Activated CD4-positive, CD25-positive, alpha-beta regulatory T cell treated with anti-CD3 and anti-CD28 coated beads, Interleukin-2, amount 50 U/mL, for 24 hours (primary cell): ENCODE data around the gene B3GNT2.
A peak's percentile ranks its signal among the peaks of the same experiment; 100 is the strongest.

ENCODE experiments used
- ATAC-seq, 2 donors: fragments of 150-1000 bp; cut with Tn5 transposase; one replicate each; pipeline ENCODE4 v1.10.0; 2021; ENCODE audit warnings: mild to moderate bottlenecking in 1 of 2, moderate library complexity in 1 of 2

Gene B3GNT2

DNA sequence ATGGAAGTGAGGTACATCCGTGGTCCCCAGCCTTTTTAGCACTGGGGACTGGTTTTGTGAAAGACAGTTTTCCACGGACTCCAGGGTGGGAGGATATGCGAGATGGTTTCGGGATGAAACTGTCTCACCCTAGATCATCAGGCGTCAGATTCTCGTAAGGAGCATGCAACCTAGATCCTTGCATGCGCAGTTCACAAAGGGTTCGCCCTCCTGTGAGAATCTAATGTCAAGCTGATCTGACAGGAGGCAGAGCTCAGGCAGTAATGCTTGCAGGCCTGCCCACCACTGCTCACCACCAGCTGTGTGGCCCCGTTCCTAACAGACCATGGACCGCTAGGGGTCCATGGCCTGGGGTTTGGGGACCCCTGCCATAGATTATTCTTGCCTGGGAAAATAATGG is 11.6 kb downstream of the B3GNT2 start:
- no peak for ATAC-seq

- no peak for ATAC-seq
Measured at GRCh38 chr2:62208074-62208757, 12.3 kb downstream of the B3GNT2 start.

DNA sequence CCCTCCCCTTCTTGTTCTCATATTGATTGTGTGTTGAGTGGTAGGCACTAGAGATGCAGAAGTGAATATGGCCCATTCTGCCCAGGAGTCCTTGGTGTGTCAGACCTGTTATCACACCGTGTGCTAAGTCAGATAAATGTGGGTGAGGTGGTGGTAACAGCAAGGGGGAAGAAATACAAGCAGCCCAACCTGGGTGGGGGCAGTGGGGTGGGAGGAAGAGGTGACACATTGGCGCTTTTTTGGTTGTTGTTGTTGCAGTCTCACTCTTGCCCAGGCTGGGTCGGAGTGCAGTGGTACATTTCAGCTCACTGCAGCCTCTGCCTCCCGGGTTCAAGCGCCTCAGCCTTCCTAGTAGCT is 12.8 kb downstream of the B3GNT2 start:
- peak; percentile 66 to 74 for ATAC-seq

DNA sequence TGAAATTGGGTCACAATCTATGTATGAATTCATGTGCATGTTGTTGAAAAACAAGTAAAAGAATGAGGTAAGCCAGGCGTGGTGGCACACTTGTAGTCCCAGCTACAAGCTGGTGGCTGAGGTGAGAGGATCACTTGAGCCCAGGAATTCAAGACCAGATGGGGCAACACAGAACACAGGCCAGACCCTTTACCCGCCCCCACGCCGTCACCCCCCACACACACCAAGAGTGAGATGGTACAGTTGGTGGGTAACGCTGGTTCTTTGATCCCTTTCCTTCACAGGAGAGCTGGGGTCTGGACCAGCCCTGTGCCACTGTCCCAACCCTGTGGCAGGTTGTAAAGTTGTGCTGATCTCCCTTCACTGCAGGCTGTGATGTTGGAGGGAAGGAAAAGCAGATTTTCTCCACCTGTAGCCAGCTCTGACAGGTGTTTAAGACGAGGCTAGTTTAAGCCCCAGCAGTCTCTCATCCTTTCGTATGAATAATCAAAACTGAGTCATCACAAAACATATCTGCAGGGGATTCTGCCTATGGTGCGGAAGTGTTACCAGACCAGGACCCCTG is 13.6 kb downstream of the B3GNT2 start:
- ATAC-seq = no peak

GRCh38 chr2:62215306-62216064 is 19.6 kb downstream of the B3GNT2 start:
- no peak for ATAC-seq

DNA sequence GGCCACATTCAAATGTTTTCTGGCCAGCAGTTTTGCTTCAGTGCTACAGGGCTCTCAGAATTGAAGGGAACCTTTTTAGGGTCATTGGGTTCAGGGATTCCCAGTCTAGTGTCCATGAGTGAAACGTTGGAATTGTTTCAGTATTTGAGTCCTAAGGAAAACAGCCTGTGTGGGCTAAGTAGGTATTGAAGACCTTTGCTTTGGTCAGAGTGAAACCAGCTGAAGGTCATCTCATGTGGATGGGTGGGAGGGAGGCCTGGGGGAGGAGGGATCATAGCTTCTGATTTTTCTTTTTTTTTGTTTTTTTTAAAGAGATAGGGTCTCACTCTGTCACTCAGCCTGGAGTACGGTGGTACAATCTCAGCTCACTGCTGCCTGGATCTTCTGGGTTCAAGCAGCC is 20.2 kb downstream of the B3GNT2 start:
- ATAC-seq = no peak

DNA sequence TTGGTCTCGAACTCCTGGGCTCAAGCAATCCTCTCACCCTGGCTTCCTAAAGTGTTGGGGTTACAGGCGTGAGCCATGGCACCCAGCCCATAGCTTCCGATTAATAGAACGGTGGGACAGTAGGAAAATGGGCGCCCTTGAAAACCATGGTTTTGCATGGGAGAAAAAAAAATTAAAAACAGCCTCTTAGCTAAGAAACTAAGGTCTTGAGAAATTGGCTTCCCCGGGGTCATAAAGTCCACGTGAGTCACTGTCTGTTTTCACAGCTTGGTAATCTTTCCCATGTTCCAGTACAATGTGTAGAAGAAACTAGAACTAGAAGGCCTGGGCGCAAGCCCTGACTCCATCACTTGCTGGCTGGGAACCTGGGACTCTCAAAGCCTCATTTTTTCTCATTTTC is 20.7 kb downstream of the B3GNT2 start:
- peak; percentile 52 to 54 for ATAC-seq

- ATAC-seq = no peak
Measured at GRCh38 chr2:62217421-62217820, 21.5 kb downstream of the B3GNT2 start.

GRCh38 chr2:62217970-62218369 is 22.1 kb downstream of the B3GNT2 start:
- ATAC-seq = no peak

- ATAC-seq = peak in 1 of 2 donors; percentile 36
Measured at GRCh38 chr2:62219407-62220159, 23.7 kb downstream of the B3GNT2 start.

DNA sequence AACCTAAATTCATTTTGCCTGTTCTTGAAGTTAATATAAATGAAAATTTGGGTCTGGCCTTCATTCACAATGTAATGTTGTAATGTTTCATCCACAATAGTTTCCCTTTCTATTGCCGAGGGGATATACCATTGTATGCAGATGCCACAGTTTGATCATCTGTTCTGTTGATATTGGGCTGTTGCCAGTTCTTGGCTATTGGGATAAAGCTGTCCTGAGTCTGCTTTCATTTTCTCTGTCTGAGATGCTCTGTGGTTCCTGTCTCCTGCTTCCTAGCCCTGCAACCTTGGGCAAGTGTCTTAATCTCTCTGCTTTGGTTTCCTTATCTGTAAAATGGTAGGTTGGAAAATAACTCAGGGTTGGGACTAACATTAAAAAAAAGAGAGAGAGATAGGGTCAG is 25.2 kb downstream of the B3GNT2 start:
- ATAC-seq = no peak

- no peak for ATAC-seq
Measured at GRCh38 chr2:62222171-62222570, 26.3 kb downstream of the B3GNT2 start.

GRCh38 chr2:62222674-62223073 is 26.8 kb downstream of the B3GNT2 start:
- peak in 1 of 2 donors; percentile 17 for ATAC-seq

- ATAC-seq = no peak
Measured at GRCh38 chr2:62224976-62225375, 29.1 kb downstream of the B3GNT2 start.

GRCh38 chr2:62227386-62228075 is 31.6 kb downstream of the B3GNT2 start:
- no peak for ATAC-seq

DNA sequence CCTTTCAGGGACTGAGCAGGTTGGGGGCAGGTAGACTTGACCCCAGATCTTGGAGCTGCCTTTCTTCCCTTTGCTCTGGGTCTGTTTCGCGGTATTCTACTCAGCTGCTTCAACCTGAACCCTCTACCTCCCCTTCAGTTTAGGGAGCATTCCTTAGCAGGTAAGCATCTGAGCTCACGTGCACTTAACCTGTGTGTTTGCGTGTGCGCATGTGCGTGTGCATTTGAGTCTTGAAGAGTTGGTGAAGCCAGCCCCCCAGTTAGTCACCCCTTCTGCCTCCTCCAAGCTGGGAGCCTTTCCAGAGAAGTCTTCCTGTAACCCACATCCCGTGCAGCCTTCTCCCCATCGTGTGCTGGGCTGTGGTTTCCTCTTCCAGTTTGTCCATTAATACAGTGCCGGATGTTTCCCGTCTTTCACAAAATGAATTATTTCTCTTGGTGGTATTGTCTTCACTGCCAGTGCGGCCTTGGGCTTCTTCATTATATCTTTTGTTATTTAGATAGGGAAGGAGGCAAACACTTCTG is 33.2 kb downstream of the B3GNT2 start:
- ATAC-seq = no peak

- no peak for ATAC-seq
Measured at GRCh38 chr2:62231541-62231940, 35.6 kb downstream of the B3GNT2 start.

- ATAC-seq = no peak
Measured at GRCh38 chr2:62234755-62235655, 39.1 kb downstream of the B3GNT2 start.

GRCh38 chr2:62236499-62236898 is 40.6 kb downstream of the B3GNT2 start:
- no peak for ATAC-seq

- ATAC-seq = no peak
Measured at GRCh38 chr2:62238236-62238635, 42.3 kb downstream of the B3GNT2 start.

GRCh38 chr2:62240546-62240945 is 44.6 kb downstream of the B3GNT2 start:
- no peak for ATAC-seq
